RCC 7860 (cell line): ENCODE measurements around the gene EMC6.
A peak's percentile ranks its signal among the peaks of the same experiment; 100 is the strongest.

Experiments
- DNase-seq: peaks from one replicate; pipeline ENCODE4 v3.0.0-alpha.2; 2015; ENCODE audit warnings: low spot score
- FAIRE-seq: peaks from 2 replicates; lab custom pipeline; 2012; peaks lifted over from hg19 to GRCh38; lab: Jason Lieb, UNC

The EMC6 gene

DNA sequence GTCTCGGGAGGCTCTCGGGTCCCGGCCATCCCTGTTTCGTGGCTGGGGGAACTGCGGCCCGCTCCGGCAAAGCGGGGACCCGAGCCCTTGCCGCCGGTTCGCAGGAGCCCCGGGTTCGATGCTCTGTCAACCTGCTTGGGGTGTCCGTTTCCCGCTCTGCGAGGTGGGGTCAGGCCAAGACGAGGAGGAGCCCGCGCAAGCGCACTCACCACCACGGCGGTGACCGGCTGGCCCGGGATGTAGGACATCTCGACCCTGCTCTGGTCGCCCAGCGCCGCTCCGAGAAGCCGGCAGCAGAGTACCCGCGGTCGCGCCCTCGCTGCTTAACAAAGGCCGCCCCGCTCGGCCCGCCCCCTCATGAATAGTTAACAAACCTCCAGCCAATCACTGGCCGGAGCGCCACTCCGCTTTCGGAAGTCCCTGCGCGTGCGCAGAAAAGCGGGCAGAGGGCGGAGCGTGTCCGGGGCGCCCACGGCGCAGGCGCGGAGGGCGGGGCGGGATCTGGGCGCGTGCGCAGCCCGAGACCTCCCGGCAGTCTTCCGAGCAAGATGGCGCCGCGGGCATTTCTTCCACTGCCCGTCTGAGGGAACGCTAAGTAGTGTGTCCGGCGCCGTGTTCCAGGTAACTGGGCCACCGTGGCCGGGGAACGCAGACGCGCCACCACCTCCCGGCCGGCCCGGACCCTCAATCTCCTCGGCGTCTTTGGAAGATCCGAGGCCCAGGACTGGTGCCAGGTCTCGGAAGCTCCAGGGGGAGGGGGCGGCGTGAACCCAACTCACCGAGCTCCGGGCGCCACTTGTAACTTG, at the start of gene EMC6, which contains the start of gene TAX1BP3:
EMC6 (plus strand) TSS at position 534 of the 806 bp plus-strand sequence. CDS start 335 bp downstream, outside the sequence.
TAX1BP3 (minus strand) TSS at position 300 of the 806 bp plus-strand sequence; CDS start at position 248, 52 bp downstream.
- peak; percentile 48 for FAIRE-seq
- DNase-seq = peak; percentile 92

DNA sequence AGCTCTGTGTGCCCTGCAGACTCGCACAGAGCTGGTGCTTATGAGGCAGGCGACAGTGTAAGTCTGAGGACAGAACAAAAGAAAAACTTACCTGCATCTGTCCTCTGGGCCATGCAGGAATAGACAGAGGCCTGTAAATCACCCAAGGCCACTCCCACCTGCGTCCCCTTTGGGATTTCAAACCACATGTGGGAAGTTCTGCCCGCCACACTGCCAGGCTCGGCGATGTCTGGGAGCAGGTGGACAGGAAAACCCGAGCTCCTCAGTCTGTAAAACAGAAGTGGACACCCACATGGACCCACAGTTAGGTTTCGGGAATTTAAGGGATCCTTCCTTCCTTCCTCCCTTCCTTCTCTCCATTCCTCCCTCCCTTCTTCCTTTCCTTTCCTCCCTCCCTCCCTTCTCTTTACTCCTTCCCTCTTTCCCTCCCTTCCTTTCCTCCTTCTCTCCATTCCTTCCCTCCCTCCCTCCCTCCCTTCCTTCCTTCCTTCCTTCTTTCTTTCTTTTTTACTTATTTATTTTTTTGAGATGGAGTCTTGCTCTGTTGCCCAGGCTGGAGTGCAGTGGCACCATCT, 47.4 kb upstream of the EMC6 start:
- DNase-seq = no peak

DNA sequence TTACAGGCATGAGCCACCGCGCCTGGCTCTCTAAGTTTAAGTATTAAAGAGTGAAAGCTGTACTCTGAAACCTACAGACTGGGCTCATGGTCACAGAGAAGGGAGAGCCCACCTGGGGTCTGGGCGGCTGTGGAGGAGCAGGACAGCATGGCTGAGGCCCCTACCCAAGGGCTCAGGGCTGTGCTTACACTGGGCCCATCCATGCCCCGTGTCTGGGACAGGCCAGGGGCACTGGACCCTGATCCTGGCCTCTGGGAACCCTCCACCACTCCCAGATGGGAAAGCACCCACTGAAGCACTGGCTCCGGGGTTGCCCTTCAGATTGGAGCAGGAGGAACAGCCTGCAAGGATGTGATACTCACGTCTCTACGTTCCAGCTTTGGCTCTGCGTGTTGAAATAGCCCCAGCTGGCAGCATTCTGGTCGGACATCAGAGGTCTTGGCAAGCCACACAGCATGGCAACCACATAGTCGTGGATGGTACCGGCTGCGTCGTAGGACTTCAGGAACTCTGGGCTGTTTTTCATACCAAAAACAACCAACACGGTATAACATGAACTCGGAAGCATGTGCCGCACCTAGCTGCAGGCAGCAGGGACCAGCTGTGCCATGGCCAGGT, 45.5 kb upstream of the EMC6 start:
- FAIRE-seq = no peak
- DNase-seq = no peak

More for the DNA sequence above, 47.4 kb upstream of the EMC6 start:
- no peak for FAIRE-seq

DNA sequence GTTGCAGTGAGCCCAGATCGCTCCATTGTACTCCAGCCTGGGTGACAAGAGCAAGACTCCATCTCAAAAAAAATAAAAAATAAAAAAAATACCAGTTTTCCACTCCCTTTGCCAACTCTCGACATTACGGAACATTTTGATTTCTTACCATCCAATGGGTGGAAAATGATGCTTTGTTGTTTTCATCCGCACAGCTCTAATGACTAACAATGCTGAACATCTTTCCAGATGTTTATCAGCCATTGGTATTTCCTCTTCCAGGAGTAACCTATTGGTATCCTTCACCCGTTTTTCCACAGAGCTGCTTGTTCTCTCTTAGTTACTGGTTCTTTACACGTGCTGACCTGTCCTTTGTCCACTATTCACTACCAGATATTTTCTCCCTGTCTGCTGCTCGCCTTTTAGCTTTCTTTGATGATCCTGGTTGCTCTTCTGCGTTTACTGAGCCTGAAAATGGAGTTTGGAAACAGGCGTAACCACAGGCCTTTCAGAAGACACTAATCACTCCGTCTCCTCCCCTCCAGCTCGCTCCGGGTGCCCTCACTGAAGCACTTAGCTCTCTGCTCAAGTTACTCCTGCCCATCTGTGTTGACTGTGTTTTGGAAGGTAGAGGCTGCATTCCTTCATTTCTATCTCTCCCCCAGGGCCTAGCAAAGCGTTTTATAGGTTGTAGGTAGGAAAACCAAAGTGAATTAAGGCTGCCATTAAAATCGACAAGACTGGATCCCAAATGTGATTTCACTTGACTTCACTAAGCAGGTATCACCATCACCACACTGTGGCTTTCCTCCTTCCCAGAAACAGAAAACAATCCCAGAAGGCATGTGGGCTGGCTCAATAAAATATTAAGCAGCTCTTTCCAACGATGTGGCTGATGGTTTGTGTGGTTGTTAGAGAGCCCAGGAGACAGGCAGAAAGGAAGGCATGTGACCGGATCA, 41.5 kb upstream of the EMC6 start:
- no peak for DNase-seq
- no peak for FAIRE-seq

DNA sequence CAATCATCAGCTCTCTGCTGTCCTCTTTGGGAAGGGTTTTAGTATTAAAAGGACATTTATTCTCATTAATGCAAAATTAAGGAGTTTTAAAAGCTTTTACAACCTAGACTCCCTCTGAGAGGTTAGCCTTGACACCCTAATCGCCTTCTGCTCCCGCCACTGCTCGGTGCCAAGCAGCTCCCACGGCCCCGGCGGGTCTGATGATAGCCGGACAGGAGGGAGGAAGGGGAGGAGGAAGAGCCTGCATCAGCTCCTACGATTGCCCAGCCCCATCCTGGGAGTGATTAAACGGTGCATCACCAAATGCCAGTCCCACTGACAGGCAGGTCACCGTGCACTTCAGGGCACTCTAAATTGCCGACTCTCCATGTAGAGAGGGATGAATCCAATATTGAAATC, 40.8 kb upstream of the EMC6 start:
- no peak for FAIRE-seq
- no peak for DNase-seq

DNA sequence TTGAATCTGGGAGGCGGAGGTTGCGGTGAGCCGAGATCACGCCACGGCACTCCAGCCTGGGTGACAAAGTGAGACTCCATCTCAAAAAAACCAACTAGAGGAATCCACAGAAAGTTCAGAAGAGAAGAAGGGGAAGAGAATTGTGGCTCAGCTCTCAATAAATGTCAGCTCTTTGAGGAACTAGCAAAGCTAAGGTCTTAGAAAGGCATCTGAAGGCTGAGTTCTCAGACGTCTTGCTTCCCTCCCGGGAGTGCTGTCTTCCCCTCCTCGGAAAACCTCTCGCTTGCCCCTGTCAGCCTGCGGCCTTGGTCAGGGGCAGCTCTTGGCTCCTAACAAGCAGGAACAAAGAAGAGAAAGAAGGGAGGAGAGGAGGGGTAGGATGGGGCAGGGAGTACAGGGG, 37.8 kb upstream of the EMC6 start:
- no peak for DNase-seq
- FAIRE-seq = no peak

DNA sequence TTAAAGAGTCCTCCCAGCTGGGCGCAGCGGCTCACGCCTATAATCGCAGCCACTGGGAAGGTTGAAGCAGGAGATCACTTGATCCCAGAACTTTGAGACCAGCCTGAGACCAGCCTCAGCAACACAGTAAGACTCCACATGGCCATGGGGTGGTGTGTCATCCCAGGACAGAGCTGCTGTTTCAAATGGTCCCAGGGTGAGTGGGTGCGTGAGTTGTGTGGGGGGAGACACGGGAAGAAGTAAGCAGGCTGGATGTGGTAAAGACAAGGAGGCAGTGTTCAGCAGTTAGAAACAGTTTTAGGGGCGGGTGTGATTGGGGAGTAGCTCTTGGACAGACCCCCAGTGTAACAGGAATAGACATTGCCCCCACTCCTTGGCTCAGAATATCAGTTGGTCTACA, 36.3 kb upstream of the EMC6 start:
- DNase-seq (no peak), FAIRE-seq (no peak)

DNA sequence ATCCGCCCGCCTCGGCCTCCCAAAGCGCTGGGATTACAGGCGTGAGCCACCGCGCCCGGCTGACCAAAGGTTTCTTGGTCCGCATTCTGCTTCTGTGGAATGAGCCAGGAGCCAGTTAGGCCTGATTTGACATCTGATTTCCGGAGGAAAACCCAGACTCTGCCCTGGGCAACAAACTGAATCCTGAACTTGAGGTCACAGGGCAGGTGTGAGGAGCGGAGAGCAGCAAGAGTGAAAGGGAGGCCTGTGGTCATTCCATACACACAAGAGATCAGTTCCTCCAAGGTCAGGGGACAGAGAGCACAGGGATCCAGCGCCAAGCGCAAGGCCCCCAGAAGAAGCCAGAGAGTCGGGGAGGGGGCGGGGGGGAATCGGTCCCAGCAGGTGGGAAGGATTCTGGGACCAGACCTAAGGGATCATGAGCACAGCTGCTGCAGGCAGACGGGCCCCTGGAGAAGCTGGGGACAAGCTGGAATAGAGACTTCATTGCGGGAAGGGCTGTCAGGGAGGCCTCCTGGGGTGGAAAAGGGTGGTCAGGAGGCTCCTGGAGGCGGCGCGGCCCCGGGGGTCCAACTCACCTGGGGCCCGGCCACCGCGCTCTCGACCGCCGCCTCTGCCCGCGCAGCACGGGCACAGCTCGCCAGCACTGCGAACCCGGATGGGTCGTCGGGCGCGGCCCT, 33.0 kb upstream of the EMC6 start:
- DNase-seq (no peak), FAIRE-seq (no peak)

DNA sequence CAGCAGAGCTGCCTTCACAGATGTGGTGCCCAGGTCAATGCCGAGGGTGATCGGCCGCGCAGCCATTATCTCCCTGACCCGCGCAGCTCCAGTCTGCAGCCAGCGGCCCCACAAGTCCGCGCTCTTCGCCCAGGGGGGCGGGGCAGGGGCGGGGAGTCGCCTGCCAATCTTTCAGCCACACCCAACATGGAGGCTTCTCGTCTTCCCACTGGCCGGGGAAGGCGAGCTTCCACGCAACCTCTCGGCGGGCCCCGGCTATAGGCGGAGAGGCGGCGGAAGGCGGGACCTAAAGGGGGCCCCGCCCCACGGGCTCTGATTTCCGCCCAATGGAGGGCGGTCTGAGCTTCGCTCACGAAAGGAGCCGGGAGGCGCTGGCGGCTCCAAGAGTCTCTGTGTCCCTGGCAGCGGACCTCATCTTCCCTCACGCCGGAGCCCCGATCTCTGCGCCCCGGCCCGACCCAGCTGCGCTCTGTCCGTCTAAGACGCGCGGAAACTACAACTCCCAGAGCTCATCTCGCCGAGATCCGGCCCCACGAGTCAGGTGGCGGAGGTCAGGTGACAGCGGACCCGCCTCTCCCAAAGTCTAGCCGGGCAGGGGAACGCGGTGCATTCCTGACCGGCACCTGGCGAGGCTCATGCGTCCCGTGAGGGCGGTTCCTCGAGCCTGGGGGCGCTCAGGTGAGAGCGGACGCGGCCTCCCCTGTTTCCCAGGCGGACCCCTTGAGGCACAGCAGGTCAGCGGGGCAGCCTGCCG, 32.3 kb upstream of the EMC6 start, which contains the start of the genes CTNS and SHPK:
CTNS (plus strand) TSS at position 607 of the 754 bp plus-strand sequence. CDS start 3,447 bp downstream, outside the sequence.
SHPK (minus strand) TSS at position 97 of the 754 bp plus-strand sequence; CDS start at position 66, 31 bp downstream.
- FAIRE-seq (peak; percentile 71), DNase-seq (peak; percentile 87)

DNA sequence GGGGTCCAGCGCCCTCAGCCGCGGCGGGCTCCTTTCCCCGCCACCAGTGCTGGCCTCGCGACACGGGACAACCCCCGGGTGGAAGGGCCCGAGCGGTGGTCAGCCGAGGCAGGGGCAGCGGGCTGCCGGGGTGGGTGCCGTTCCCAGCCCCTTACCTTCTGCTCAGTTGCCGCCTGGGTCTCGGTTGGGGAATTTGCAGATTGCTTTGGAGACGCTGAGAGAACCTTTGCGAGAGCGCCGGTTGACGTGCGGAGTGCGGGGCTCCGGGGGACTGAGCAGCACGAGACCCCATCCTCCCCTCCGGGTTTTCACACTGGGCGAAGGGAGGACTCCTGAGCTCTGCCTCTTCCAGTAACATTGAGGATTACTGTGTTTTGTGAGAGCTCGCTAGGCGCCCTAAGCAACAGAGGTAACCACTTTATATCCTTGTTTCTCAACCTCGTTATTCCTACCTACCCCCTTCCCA, 31.7 kb upstream of the EMC6 start:
- DNase-seq (no peak), FAIRE-seq (no peak)

DNA sequence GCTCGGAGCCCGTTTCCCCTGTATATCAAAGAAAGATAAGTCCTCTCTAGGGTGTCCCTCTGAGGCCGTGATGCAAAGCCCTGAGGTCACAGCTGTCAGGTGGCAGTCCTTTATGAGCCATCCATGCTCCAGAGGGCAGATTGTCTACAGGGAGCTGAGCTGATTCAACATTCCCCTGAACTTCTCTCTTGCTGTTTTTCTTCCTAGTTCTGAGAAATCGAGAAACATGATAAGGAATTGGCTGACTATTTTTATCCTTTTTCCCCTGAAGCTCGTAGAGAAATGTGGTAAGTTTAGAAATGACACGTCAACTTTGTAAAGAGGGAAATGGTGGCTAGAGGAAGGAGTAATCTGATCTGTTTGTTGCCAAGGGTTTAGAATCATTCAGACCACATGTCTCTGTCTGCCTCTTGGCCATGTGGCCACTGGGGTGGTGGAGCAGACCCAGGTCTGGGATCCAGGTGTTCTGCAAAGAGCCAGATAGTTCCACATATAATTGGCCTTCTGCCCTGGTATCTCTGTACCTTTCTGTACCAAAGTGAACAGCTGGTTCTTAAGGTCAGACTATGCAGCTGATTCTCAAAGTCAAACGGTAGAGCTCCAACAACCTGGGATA, 28.5 kb upstream of the EMC6 start:
- FAIRE-seq (no peak), DNase-seq (no peak)

DNA sequence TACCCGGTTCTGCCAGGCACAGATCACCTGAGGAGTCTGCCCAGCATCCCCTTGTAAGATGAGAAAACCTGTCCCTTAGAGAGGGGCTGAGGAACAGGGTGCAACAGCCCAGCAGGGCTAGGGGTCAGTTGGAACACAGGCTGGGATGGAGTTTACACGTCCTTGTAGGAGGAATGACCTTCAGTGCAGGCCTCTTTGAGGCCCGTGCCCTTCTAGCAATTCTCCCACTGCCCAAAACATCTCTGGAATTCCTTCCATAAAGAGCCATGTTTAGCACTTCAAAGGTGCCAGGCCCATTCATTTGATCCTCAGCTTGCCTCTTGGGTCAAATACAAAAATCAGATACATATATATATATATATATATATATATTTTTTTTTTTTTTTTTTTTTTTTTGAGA, 27.6 kb upstream of the EMC6 start:
- DNase-seq = no peak
- no peak for FAIRE-seq

DNA sequence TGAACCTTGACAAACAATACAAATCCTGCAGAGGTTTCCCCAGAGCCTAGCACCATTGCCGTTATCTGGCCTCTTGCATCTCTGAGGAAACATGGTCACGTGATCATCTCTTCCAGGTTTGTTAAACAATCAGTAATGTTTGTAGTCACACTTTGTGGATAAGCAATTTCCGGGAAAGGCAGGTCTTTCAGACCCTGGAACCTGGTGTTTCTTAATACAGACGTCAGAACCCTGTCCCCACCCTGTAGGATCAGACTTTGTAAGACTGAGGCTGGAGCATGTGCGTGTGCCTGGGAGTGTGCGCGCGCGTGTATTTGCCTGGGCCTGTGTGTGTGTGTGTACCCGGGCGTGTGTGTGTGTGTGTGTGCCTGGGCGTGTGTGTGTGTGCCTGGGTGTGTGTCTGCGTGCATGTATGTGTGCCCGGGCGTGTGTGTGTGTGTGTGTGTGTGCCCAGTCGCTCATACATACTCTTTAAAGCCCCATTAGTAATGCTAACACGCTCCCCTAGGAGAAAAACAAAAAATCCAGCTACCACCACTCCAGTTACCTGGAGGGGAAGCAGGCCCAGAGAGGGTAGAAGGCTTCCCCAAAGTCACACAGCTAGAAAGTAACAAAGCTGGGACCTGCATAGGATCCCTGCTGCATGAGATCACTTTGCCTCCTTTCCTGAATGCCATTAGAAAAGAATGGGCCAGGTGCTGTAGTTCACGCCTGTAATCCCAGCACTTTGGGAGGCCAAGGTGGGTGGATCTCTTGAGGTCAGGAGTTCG, 26.7 kb upstream of the EMC6 start:
- FAIRE-seq = no peak
- DNase-seq = no peak

DNA sequence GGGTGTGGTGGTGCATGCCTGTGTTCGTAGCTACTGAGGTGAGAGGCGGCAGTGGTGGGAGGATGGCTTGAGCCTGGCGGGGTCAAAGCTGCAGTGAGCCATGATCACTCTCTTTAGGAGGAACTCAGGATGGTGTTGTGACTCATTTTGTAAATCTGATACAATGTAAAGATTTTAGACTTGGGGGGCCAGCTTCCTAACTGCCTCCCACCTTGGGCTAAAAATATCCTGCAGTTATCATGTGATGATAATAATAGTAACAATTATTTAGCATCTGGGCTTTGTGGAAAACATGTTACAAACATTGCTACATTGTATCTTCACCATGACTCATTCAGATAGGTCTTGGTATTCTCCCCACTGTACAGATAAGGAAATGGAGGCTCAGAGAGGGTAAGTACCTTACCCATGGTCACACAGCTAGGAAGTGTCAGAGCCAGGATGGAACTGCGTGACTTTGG, 24.7 kb upstream of the EMC6 start:
- DNase-seq (no peak), FAIRE-seq (no peak)

DNA sequence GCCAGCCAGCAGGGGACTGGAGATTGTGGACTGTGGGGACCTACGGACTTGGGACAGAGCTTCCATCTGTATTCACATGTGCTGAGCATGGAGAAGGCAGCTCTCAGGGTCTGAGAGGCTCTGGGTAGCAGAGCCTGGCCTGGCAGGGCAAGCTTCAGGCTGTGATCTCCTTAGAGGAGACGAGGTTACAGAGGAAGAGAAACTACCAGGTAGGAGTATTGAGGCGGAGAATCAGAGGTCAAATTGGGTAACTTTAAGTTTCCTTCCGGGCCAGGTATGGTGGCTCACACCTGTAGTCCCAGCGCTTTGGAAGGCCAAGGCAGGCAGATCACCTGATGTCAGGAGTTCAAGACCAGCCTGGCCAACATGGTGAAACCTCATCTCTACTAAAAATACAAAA, 23.3 kb upstream of the EMC6 start:
- DNase-seq = no peak
- FAIRE-seq = no peak

DNA sequence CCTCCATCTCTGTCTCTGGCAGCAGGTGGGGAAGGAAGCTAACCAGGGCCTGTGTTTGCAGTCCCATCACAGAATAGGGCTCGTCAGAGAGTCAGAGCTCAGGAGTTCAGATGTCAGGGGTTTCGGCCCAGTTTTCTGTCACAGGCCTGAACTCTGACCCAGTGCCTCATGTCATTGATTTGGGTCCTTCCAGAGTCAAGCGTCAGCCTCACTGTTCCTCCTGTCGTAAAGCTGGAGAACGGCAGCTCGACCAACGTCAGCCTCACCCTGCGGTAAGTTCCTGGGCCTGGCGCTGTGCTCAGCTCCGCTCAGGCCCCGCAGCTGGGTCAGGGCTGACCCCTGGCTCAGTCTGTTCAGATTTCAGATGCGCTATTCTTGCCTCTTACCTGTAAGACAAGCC, 21.4 kb upstream of the EMC6 start:
- FAIRE-seq (no peak), DNase-seq (no peak)

DNA sequence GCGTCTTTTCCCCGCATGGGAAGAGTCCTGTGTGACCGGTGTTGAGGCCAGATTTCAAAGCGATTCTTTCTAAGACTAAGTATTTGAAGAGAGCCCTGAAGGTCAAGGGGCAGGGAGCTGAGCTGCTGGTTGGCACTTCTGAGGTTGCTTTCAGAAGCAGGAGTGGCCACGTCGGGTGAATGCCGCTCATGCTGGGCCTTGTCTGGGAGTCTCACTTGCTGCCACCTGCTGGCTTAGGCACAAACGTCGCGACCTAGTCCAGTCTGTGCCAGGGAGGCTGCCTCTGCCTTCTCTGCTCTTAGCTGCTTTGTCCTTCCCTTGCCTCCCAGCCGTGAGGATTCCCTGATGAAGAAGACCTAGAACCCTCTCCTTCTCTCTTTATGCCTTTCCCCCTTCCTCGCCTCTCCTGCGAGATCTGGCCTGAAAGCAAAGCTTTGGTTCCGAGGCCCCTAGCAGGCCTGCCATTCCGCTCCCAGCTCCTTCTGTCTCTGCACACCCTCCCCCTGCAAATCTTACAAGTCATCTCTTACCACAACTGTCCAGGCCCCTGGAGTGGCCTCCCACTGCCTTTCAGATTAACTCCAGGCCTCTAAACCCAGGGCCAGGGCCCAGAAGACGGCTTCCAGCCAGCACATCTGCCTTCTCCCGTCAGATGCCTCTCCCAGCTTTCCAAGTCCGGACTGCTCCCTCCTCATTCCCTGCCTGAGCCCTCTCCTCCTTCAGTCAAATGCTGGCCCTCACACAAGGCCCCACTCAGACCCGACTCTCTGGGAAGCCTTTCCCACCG, 20.6 kb upstream of the EMC6 start:
- FAIRE-seq (no peak), DNase-seq (no peak)
